HG02678 (cell line): ENCODE data around the gene NAV2.

ENCODE experiments used
- ATAC-seq: cut with Tn5 transposase; IDR thresholded peaks from one replicate; pipeline ENCODE4 v1.9.1; 2021; ENCODE audit warnings: mild to moderate bottlenecking, moderate library complexity; ENCODE audit not compliant: unreplicated experiment

Gene NAV2

GRCh38 chr11:19853016-19853415 is 140.4 kb downstream of the NAV2 start:
- no peak for ATAC-seq

- ATAC-seq, result no peak
Observed at GRCh38 chr11:19853920-19854319, 141.3 kb downstream of the NAV2 start.

DNA sequence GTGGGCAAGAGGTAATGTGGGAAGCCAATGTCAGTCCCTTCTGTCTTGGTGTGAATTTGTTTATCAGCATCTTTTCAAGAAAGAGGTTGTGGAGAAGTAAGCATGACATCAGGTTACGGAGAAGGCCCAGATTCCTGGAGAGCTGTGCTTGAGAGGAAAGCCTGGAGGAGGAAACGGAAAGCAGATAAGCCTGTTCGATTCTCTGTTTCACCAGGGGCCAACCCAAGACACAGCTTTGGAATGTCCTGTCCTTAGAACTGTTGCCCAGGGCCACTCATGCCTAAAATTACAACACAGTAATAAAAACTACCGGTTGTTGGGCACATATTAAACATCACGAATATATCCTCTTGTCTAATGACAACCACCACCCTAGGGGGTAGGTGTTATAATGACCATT is 148.5 kb downstream of the NAV2 start:
- no peak for ATAC-seq

GRCh38 chr11:19862091-19862490 is 149.5 kb downstream of the NAV2 start:
- no peak for ATAC-seq

GRCh38 chr11:19864141-19865140 is 151.8 kb downstream of the NAV2 start:
- no peak for ATAC-seq

DNA sequence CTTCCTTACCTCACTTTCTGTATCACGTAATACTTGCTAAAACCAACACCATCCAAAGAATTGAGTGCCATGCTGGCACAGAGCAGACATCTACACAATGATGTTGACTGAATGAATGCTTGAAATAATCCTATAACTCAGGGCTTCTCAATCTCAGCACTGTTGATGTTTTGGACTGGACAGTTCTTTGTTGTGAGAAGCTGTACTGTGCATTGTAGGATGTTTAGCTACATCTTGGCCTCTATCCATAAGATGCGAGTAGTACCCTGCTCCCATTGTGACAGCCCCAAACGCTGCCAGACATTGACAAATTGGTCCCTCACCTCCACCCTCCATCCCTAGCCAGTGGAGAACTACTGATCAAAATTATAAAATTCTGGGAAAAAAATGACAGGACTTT is 153.4 kb downstream of the NAV2 start:
- no peak for ATAC-seq

DNA sequence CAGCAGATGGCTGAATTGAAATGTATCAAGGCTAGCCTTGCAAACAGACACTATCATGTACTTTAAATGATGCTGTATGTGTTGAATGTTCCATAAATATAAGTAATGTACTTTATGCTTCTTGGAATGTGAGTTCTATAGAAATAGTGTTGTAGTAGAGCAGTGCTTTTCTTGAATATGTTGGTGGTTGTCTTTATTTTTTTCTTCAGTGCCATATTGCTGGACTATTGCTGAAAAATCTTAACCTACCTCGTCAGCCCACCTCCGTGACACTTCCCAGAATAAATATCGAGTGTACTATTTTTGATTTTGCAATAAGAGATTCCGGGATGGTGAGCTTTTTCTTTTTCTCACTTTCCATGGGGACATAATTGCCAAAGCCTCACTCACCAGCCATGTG is 153.9 kb downstream of the NAV2 start:
- ATAC-seq, result no peak

DNA sequence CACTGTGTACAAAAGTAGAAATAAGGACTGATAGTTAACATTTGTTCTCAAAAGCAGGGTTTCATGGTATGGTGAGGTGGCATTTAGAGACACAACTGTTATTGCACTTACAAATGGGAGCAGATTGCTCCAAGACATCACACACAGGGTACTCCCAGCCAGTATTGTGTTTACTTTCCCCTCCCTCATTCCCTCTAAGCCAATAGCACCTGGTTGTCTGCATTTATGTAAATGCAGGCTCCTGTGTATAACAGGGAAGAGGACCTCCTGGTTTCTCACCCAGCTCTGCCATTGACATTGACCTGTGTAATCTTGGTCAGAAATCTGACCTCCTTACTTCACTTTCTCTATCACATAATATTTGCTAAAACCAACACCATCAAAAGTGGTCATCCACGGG is 154.4 kb downstream of the NAV2 start:
- ATAC-seq, result no peak

DNA sequence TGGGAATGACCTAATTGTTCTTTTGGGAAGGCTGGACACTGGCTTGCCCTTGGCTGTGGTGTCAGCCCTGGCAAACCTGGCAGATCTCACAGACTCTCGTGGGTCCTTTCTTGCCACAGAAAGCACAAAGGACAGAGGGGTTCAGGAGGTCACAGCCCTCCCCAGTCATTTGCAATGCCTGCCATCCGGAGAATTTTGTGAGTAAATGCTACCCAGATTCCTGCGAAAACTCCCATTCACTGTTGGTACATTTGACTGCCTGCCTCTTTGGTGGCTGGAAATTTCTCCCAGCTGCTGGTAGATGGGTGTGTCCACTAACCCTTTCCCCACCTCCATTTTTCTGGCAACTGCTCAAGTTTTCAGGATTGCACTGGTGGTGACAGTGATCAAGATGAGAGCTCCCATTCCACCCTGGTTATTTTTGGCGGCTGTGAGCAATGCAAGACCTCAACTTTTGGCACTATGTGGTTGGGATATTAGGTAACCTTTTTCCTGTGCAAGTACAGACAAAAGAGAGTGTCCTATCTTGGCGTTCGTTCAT is 155.7 kb downstream of the NAV2 start:
- no peak for ATAC-seq

GRCh38 chr11:19868871-19869270 is 156.2 kb downstream of the NAV2 start:
- no peak for ATAC-seq

DNA sequence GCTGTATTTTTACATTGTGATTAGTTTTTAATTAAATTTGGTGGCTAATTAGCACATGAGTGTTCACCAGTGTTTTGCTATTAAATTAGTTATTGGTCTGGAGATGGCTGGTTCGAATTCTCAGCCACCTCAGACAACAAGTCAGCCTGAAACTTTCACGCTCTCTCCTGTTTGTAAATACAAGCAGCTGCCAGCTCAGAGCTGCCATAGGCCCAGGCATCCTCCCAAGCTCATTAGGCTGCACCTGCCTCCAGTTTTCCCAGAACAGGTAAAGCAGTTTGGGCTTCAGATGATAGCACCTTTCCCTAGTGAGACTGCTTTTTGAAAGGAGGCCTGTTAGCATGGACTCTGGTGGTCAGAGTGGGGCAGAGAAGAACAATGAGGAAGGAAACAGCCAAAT is 156.8 kb downstream of the NAV2 start:
- ATAC-seq, result no peak

DNA sequence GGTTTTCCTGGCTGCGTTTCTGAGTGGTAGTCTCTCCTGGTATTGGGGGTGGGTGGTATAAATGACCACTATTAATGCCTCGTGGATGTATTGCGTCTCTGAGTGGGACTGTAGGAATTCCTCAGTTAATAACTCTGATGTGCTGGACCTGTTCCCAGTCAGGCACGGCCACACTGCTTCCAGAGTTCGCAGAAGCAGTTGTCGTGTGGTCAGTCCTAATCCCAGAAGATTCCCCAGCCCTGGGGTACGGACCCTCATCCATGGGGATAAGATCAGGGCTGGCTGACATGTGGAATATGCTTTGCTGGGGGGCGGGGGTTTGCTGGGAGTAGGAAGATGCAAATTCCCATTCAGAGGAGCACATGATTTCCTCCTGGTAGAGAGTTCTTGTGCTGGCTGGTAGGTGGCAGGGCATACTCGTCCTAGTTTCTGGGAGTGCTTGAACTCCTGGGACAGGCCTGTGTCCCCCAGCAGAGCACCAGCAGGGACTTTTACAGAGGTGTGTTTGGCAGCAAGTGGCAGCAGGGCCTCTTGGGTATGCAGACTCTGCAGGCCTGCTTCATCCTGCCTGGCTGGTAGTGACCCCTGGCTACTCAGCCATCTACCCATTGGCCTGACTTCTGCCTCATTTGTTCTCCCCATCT is 157.4 kb downstream of the NAV2 start:
- no peak for ATAC-seq

GRCh38 chr11:19871531-19871930 is 158.9 kb downstream of the NAV2 start:
- ATAC-seq, result no peak

DNA sequence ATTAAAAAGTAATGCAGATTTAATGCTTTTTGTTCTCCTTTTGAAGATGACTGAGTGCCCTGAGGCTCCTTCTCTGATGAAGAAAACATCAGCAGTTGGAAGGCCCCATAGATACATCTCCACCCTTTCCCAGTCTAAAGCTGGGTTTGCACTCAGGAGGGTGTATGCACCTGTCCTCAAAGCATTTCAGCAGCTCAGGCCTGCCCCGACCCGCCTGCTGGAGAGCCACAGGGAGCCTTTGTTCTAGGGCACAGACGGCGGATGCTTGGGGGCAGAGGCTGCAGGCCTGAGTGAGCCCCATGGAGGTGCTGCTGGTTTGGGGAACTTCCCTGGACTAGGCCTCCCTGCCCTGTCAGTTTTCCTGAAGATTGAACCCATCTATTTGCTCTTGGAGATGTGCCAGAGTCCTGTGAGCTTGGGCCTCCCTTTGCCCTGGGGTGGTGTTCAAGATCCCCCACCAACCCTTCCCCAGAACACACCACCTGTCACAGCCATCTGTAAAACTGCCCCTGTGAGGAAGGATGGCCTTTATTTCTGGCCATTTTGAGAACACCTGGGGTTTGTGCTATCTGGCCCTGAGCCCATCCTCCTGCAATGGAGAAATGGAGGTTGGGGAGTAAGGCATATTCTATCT is 160.0 kb downstream of the NAV2 start:
- no peak for ATAC-seq

DNA sequence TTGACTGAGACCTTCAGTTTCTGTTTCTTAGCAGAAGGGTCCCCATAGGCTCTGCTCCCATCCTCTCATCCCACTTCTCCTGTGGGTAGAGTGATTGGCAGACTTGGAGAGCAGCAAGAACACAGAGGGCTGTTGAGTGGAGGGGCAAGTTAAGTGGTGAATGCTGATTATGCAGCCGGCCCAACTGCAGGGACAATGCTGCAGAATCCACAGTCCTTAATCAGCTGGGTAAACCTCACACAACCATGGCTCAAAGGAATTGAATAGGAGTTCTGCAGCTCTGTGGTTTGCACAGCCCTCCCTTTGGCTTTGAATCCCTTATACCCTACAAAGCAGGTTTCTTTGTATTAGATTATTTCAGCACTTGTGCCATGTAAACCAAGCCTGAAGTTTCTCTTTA is 161.1 kb downstream of the NAV2 start:
- ATAC-seq, result no peak

DNA sequence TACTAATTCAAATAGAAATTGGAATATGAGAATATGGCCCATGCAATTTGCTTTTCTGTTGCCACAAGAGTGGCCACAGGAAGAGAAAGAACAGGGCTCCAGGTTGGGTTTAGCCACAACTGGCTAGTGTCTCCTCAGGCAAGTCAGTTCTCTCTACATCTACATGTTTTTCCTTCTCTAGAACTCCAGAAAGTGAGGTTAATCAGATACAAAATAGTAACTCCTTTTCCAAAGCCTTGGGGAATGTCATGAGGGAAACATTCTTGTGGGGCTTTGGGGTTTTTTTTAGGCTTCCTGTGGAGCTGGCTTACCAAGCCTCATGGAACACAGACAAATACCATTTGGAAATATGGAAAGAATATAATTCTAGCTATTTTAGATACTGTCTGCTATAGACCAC is 161.6 kb downstream of the NAV2 start:
- no peak for ATAC-seq

DNA sequence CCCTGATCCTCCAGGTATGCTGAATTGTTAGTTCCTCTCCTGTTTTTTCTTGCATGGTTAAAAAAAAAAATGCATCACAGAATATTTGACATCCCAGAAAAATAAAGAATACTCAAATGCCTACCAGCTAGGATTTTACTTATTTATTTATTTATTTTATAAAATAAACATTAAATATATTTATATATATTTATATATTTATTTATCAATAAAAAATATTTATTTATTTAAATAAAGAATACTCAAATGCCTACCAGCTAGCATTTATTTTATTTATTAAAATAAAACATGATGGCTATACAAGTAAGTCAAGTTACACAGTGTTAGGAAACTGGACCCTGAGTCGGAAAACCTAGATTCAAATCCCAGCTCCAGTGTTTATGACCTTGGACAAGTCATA is 164.1 kb downstream of the NAV2 start:
- ATAC-seq, result no peak

- no peak for ATAC-seq
Observed at GRCh38 chr11:19878520-19878919, 165.9 kb downstream of the NAV2 start.

- no peak for ATAC-seq
Observed at GRCh38 chr11:19879307-19880087, 166.9 kb downstream of the NAV2 start.

DNA sequence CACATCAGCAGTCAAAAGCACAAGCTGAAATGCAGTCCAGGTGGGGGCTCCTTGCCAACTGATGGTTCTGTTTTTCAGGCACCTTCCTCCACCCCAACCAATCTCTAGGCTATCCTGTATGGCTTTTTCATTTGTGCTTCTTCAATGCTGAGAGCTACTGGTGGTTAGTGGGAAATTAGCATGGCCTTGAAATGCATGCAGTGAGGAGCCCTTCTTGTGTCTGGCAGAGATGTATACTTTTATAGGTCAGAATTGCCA is 167.4 kb downstream of the NAV2 start:
- ATAC-seq, result no peak

GRCh38 chr11:19881177-19881576 is 168.5 kb downstream of the NAV2 start:
- ATAC-seq, result no peak
